Uterus (tissue), 2 donors: ENCODE data around the gene CTPS2.

Experiments used
- POLR2A ChIP-seq, 2 donors: fragments of 450-650 bp; IDR thresholded peaks; one replicate each; pipeline ENCODE4 v1.6.1; 2016; ENCODE audit warnings: antibody characterized with exemption in 2 of 2, mild to moderate bottlenecking in 1 of 2, moderate library complexity in 1 of 2
- TF ChIP-seq, protein P1 (sequence below), 4 experiments: fragments of 200-600 bp in 2 of 4; fragments of 450-650 bp in 2 of 4; sonication (generic) in 2 of 4; IDR thresholded peaks; one replicate each; pipeline ENCODE4 v1.5.1; 2016 to 2019; ENCODE audit warnings: antibody characterized with exemption in 4 of 4, mild to moderate bottlenecking in 2 of 4, moderate library complexity in 1 of 4

DNA sequence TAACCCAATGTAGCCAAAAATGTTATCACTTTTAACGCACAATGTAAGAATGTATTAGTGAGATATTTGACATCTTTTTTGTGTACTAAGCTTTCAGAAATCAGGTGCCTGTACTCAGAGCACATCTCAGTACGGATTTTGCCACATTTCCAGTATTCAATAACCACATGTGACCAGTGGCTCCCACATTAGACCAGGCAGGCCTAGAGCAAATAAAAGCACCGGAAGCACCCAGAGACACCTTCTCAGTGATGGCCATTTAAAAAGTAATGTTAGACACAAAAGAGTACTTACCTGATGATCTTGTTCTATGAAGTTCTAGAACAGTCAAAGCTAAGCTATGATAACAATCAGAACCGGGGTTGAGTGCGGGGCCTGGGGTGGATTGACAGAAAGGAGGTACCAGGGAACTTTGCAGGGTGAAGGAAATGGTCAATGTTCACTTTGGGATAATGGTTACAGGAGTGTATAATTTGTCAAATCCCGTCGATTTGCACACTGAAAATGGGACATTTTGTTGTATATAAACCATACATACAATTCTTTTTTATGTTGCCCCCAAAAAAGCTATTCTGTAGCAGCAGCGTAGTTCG, 1.2 kb downstream of the CTPS2 start:
- TF ChIP-seq, protein P1, sequence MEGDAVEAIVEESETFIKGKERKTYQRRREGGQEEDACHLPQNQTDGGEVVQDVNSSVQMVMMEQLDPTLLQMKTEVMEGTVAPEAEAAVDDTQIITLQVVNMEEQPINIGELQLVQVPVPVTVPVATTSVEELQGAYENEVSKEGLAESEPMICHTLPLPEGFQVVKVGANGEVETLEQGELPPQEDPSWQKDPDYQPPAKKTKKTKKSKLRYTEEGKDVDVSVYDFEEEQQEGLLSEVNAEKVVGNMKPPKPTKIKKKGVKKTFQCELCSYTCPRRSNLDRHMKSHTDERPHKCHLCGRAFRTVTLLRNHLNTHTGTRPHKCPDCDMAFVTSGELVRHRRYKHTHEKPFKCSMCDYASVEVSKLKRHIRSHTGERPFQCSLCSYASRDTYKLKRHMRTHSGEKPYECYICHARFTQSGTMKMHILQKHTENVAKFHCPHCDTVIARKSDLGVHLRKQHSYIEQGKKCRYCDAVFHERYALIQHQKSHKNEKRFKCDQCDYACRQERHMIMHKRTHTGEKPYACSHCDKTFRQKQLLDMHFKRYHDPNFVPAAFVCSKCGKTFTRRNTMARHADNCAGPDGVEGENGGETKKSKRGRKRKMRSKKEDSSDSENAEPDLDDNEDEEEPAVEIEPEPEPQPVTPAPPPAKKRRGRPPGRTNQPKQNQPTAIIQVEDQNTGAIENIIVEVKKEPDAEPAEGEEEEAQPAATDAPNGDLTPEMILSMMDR (IDR thresholded peaks at IDR 0.05): no peak
- no peak for TF ChIP-seq POLR2A (IDR thresholded peaks at IDR 0.05)
